Measurements from ENCODE around the gene UTS2. TPM values are rescaled to one million over a fixed set of nuclear protein-coding genes. Genes with fewer than 3 reads are reported as not detected.

Gene UTS2
- total and polyA plus RNA-seq, 2 of the 8 experiments (the other 6 are each of a cell fraction or from before 2014, with no cell fraction given) = not detected

- Histone ChIP-seq H4K91ac (replicated peaks; ENCODE audit: insufficient read length, low read length) (no peak overlapping the region), H3K36me3 (ENCODE audit: control insufficient read depth in 2 of 4, insufficient read depth in 4 of 4, low read length in 3 of 4) (no peaks in the 10 kb centered on the region), H3K4me2 (ENCODE audit: insufficient read depth in 1 of 2, low read depth in 2 of 2, low read length in 2 of 2) (no peak overlapping the region), H3K4me3 (ENCODE audit: extremely low read depth in 1 of 4, insufficient read depth in 2 of 4, low read depth in 3 of 4, low read length in 4 of 4) (no peak overlapping the region), H3K9me3 (ENCODE audit: insufficient read depth in 2 of 2, low read depth in 1 of 2, low read length in 1 of 2) (no peaks in the 10 kb centered on the region), H4K8ac (ENCODE audit: extremely low read depth, insufficient read depth, low read length) (no peak overlapping the region), H2AK5ac (ENCODE audit: low read depth, low read length) (no peak overlapping the region), H4K20me1 (replicated peaks in 1 of 2; ENCODE audit: control insufficient read depth in 1 of 2, insufficient read depth in 2 of 2, low read length in 2 of 2) (no peaks in the 10 kb centered on the region), H3K4me1 (replicated peaks in 1 of 4; ENCODE audit: control insufficient read depth in 3 of 4, insufficient read depth in 4 of 4, low read length in 3 of 4) (no peaks in the 10 kb centered on the region), H2BK5ac (ENCODE audit: low read depth, low read length) (no peak overlapping the region), H3K9ac (replicated peaks in 1 of 4; ENCODE audit: extremely low read depth in 1 of 4, low read depth in 3 of 4, low read length in 3 of 4) (no peak overlapping the region), H2BK20ac (ENCODE audit: low read length) (no peak overlapping the region), H3K14ac (ENCODE audit: insufficient read length) (no peak overlapping the region), H3K18ac (ENCODE audit: extremely low read depth, low read length) (no peak overlapping the region), H3K23me2 (ENCODE audit: low read depth, low read length) (no peaks in the 10 kb centered on the region), H3K79me1 (ENCODE audit: low read depth, low read length) (no peaks in the 10 kb centered on the region), H3K79me2 (ENCODE audit: control insufficient read depth in 1 of 2, insufficient read depth in 2 of 2, low read length in 2 of 2) (no peaks in the 10 kb centered on the region), H3K56ac (replicated peaks; ENCODE audit: insufficient read length, low read depth, low read length) (no peak overlapping the region), H2BK120ac (replicated peaks; ENCODE audit: low read depth, low read length) (no peak overlapping the region), H3K4ac (replicated peaks; ENCODE audit: insufficient read length, low read depth, low read length) (no peak overlapping the region), H3K23ac (ENCODE audit: insufficient read length) (no peak overlapping the region), H3K27me3 (replicated peaks in 1 of 4; ENCODE audit: control insufficient read depth in 3 of 4, extremely low read depth in 1 of 4, insufficient read depth in 3 of 4, low read length in 3 of 4) (no peaks in the 10 kb centered on the region), H2BK12ac (ENCODE audit: low read depth, low read length) (no peak overlapping the region), H2AFZ (ENCODE audit: low read length) (no peak overlapping the region), H3K27ac (ENCODE audit: low read depth, low read length) (no peak overlapping the region), H2BK15ac (ENCODE audit: low read length) (no peak overlapping the region), H4K5ac (ENCODE audit: insufficient read length, low read depth, low read length) (no peak overlapping the region)
- no peak for DNase-seq (ENCODE audit: low read depth in 1 of 2, low spot score in 2 of 2)
- no peak for FAIRE-seq
- ChIA-PET CTCF (ENCODE audit: partially characterized antibody) (interaction anchor here (1.1 to 2.3 kb wide), 4 partner anchors 39 to 232 kb away, joined by 3 to 9 read pairs (median 6); no protein-coding TSS in a partner anchor), POLR2A (ENCODE audit: partially characterized antibody) (no interaction called here)
- 92% methylated on average over 5 of the region's 5 CpGs; no CpG with 5 or more reads in 1 of the 2 experiments for WGBS, 2 experiments (ENCODE audit: extremely low coverage in 1 of 2, insufficient coverage in 1 of 2, insufficient read length in 1 of 2, insufficient replicate concordance in 2 of 2, low coverage in 1 of 2, low lambda C conversion rate in 2 of 2, missing lambda C conversion rate in 1 of 2)
- no peak for TF ChIP-seq MAX (IDR thresholded peaks at IDR 0.05)
- TF ChIP-seq CHD1 (IDR thresholded peaks at IDR 0.05; ENCODE audit: low read depth, low read length) = no peak
- no peak for TF ChIP-seq E2F6 (IDR thresholded peaks at IDR 0.05)
- TF ChIP-seq HDAC6 (IDR thresholded peaks at IDR 0.05; ENCODE audit: low read depth, low read length) = no peak
- no peak for TF ChIP-seq KDM1A (IDR thresholded peaks at IDR 0.05; ENCODE audit: borderline replicate concordance, low read length)
- no peak for TF ChIP-seq SP1 (IDR thresholded peaks at IDR 0.05; ENCODE audit: low read depth, low read length)
- TF ChIP-seq GTF2F1 (IDR thresholded peaks at IDR 0.05; ENCODE audit: borderline replicate concordance, low read depth, low read length) = no peak
- TF ChIP-seq BCL11A (IDR thresholded peaks at IDR 0.05; ENCODE audit: low read depth in 2 of 2, low read length in 2 of 2) = no peak
Measured at GRCh38 chr1:7898962-7899361, 46.1 kb upstream of the UTS2 start.
